H1 (cell line): Measurements from ENCODE around the gene RAD51D.

Source experiments
- NRF1 ChIP-seq: IDR thresholded peaks from 2 replicates; pipeline ENCODE4 v1.6.1; 2011; ENCODE audit warnings: mild to moderate bottlenecking, low read depth, low read length, improper control_type of control experiment
- SIN3A ChIP-seq, 2 experiments: IDR thresholded peaks in 1 of 2; conservative IDR thresholded peaks in 1 of 2; 2 replicates each; pipeline ENCODE4 v1.6.1; 2011 to 2012; ENCODE audit warnings: low read length in 2 of 2, improper control_type of control experiment in 1 of 2, low read depth in 1 of 2, mild to moderate bottlenecking in 1 of 2

DNA sequence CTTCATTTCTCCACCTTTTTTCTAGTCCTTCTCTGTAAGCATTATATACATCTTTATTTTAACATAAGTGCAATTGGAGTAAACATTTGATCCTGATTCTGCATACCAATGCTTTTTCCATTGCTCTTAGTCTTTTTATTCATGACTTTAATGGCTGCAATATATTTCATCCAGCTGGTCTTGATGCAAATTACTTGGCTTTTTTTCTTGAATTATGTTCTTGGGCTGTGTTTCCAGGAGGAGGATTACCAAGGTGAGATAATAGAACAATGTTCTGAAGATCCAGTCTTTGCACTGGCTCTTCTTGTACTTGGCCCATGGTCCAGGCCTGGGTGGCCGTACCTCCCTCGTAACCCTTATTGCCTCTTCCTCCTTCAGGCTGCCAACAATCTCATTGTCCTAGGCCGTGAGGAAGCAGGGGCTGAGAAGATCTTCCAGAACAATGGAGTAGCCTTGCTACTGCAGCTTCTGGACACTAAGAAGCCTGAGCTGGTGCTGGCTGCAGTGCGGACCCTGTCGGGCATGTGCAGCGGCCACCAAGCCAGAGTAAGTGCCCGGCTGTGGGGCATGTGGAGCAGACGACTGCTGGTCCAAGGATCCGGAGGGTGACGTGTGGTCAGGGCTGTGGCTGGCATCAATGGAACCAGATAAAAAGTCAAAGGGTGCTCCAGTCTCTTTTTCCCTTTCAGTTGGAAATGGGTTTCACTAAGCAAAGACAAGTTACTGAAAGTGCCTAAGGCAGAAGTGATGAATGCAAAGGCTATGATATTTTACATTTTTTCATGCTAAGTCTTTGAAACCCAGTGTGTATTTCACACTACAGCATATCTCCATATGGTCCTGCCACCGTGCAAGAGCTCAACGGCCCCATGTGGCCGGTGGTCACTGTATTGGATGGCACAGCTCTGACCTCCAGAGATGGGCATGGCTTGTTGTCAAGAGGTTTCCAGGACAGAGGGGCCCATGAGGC is 34.8 kb upstream of the RAD51D start:
- no peak for TF ChIP-seq NRF1
- TF ChIP-seq SIN3A (conservative IDR thresholded peaks at IDR 0.05 in 1 of 2, IDR thresholded peaks at IDR 0.05 in 1 of 2; ENCODE audit: low read depth in 1 of 2, low read length in 2 of 2) = no peak
